H9 (cell line): ENCODE data around the gene SLC25A31. TPM values are rescaled to one million over a fixed set of nuclear protein-coding genes. Genes with fewer than 3 reads are reported as not detected.

Experiments used
- DNase-seq: peaks from one replicate; pipeline ENCODE4 v3.0.0-alpha.2; 2017
- H2AFZ ChIP-seq: one replicate; pipeline ENCODE4 v1.6.1; 2013; ENCODE audit warnings: mild to moderate bottlenecking, low read length, control low read depth, moderate library complexity
- H2AK5ac ChIP-seq: 2 replicates; pipeline ENCODE4 v1.6.1; 2013; ENCODE audit warnings: low read length, control low read depth, mixed read lengths; ENCODE audit not compliant: insufficient read length
- H2BK120ac ChIP-seq: one replicate; pipeline ENCODE4 v1.6.1; 2013; ENCODE audit warnings: low read depth, mild to moderate bottlenecking, low read length, control low read depth, inconsistent platforms; ENCODE audit not compliant: poor library complexity, severe bottlenecking
- H2BK12ac ChIP-seq: 2 replicates; pipeline ENCODE4 v1.6.1; 2013; ENCODE audit warnings: low read length, control low read depth, mixed read lengths, low read depth; ENCODE audit not compliant: insufficient read length
- H2BK15ac ChIP-seq: 2 replicates; pipeline ENCODE4 v1.6.1; 2013; ENCODE audit warnings: low read depth, low read length, control low read depth
- H2BK20ac ChIP-seq: one replicate; pipeline ENCODE4 v1.6.1; 2013; ENCODE audit warnings: low read depth, mild to moderate bottlenecking, low read length, control low read depth, inconsistent platforms; ENCODE audit not compliant: poor library complexity, severe bottlenecking
- H2BK5ac ChIP-seq: 2 replicates; pipeline ENCODE4 v1.6.1; 2013; ENCODE audit warnings: low read length, control low read depth, mixed read lengths; ENCODE audit not compliant: insufficient read length
- H3K14ac ChIP-seq: 2 replicates; pipeline ENCODE4 v1.6.1; 2013; ENCODE audit warnings: low read length, control low read depth; ENCODE audit not compliant: insufficient read depth
- H3K18ac ChIP-seq: 2 replicates; pipeline ENCODE4 v1.6.1; 2013; ENCODE audit warnings: low read depth, mild to moderate bottlenecking, mixed read lengths, low read length, control low read depth; ENCODE audit not compliant: insufficient read length
- H3K23ac ChIP-seq: 2 replicates; pipeline ENCODE4 v1.6.1; 2013; ENCODE audit warnings: low read length, control low read depth, mixed read lengths, low read depth; ENCODE audit not compliant: insufficient read length
- H3K23me2 ChIP-seq: 2 replicates; pipeline ENCODE4 v1.6.1; 2013; ENCODE audit warnings: low read depth, mild to moderate bottlenecking, mixed read lengths, low read length, control low read depth; ENCODE audit not compliant: insufficient read length, poor library complexity, severe bottlenecking
- H3K27ac ChIP-seq: 2 replicates; pipeline ENCODE4 v1.5.1; 2013; ENCODE audit warnings: low read length, control low read depth, mixed read lengths, low read depth; ENCODE audit not compliant: insufficient read length
- H3K27me3 ChIP-seq: 2 replicates; pipeline ENCODE4 v1.6.1; 2013; ENCODE audit warnings: low read length, control low read depth, inconsistent platforms; ENCODE audit not compliant: insufficient read depth
- H3K4ac ChIP-seq: 2 replicates; pipeline ENCODE4 v1.6.1; 2013; ENCODE audit warnings: low read depth, mild to moderate bottlenecking, control low read depth, inconsistent platforms, low read length, moderate library complexity
- H3K4me1 ChIP-seq: 2 replicates; pipeline ENCODE4 v1.6.1; 2013; ENCODE audit warnings: low read length, control low read depth, inconsistent platforms; ENCODE audit not compliant: insufficient read depth
- H3K4me2 ChIP-seq: 2 replicates; pipeline ENCODE4 v1.6.1; 2013; ENCODE audit warnings: low read length, control low read depth, mixed read lengths; ENCODE audit not compliant: insufficient read length, insufficient read depth
- H3K56ac ChIP-seq: 2 replicates; pipeline ENCODE4 v1.6.1; 2013; ENCODE audit warnings: low read depth, mild to moderate bottlenecking, mixed read lengths, low read length, control low read depth; ENCODE audit not compliant: insufficient read length
- H3K79me1 ChIP-seq: 2 replicates; pipeline ENCODE4 v1.6.1; 2013; ENCODE audit warnings: low read depth, mild to moderate bottlenecking, moderate library complexity, low read length, control low read depth, inconsistent platforms; ENCODE audit not compliant: insufficient read depth, poor library complexity, severe bottlenecking
- H3K79me2 ChIP-seq: 2 replicates; pipeline ENCODE4 v1.6.1; 2013; ENCODE audit warnings: low read length, control low read depth, inconsistent platforms; ENCODE audit not compliant: insufficient read depth
- H3K9ac ChIP-seq: 2 replicates; pipeline ENCODE4 v1.6.1; 2013; ENCODE audit warnings: low read length, control low read depth, mixed read lengths; ENCODE audit not compliant: insufficient read length; ENCODE audit errors: extremely low read depth
- H3K9me3 ChIP-seq: one replicate; pipeline ENCODE4 v1.6.1; 2013; ENCODE audit warnings: low read depth, low read length, inconsistent platforms; ENCODE audit not compliant: control insufficient read depth
- H3T11ph ChIP-seq: one replicate; pipeline ENCODE4 v1.6.1; 2013; ENCODE audit warnings: mild to moderate bottlenecking, low read length, control low read depth, inconsistent platforms
- H4K20me1 ChIP-seq: one replicate; pipeline ENCODE4 v1.6.1; 2013; ENCODE audit not compliant: control insufficient read depth, insufficient read length, insufficient read depth
- H4K5ac ChIP-seq: 2 replicates; pipeline ENCODE4 v1.6.1; 2013; ENCODE audit warnings: low read depth, mild to moderate bottlenecking, mixed read lengths, low read length, control low read depth; ENCODE audit not compliant: insufficient read length
- H4K8ac ChIP-seq: replicated peaks from 2 replicates; pipeline ENCODE4 v1.6.1; 2013; ENCODE audit warnings: low read length, control low read depth, mixed read lengths, low read depth; ENCODE audit not compliant: insufficient read length
- H4K91ac ChIP-seq: 2 replicates; pipeline ENCODE4 v1.6.1; 2013; ENCODE audit warnings: low read depth, mild to moderate bottlenecking, moderate library complexity, mixed read lengths, low read length, control low read depth; ENCODE audit not compliant: insufficient read length
- H3K27ac Mint-ChIP-seq, 3 experiments: 2 replicates in 2 of 3; 3 replicates in 1 of 3; pipeline ENCODE4 v1.8.0; 2020 to 2021; ENCODE audit warnings: mixed read lengths in 3 of 3, mild to moderate bottlenecking in 1 of 3, moderate library complexity in 1 of 3
- H3K27me3 Mint-ChIP-seq: 2 replicates; pipeline ENCODE4 v1.8.0; 2021; ENCODE audit warnings: low read depth, mild to moderate bottlenecking, moderate library complexity, mixed read lengths
- H3K36me3 Mint-ChIP-seq, 3 experiments: 2 replicates in 2 of 3; 3 replicates in 1 of 3; pipeline ENCODE4 v1.8.0; 2020 to 2021; ENCODE audit warnings: low read depth in 3 of 3, mixed read lengths in 3 of 3; ENCODE audit not compliant: insufficient read depth in 1 of 3
- H3K4me1 Mint-ChIP-seq, 2 experiments: 2 replicates each; pipeline ENCODE4 v1.8.0; 2020; ENCODE audit warnings: mixed read lengths in 2 of 2
- H3K4me3 Mint-ChIP-seq, 2 experiments: 2 replicates in 1 of 2; 3 replicates in 1 of 2; pipeline ENCODE4 v1.8.0; 2020 to 2021; ENCODE audit warnings: mild to moderate bottlenecking in 2 of 2, mixed read lengths in 2 of 2, moderate library complexity in 1 of 2
- H3K9me3 Mint-ChIP-seq, 2 experiments: 2 replicates in 1 of 2; 3 replicates in 1 of 2; pipeline ENCODE4 v1.8.0; 2020; ENCODE audit warnings: mild to moderate bottlenecking in 2 of 2, mixed read lengths in 2 of 2, moderate library complexity in 1 of 2
- CTCF ChIP-seq: fragments of 200-600 bp; sonication (generic); conservative IDR thresholded peaks from 3 replicates; pipeline ENCODE4 v1.8.0; 2021; ENCODE audit warnings: antibody characterized with exemption, mild to moderate bottlenecking
- WGBS: extraction: QIAGEN DNeasy Blood & Tissue Kit; methylation state at CpG from one replicate; pipeline ENCODE4 v1.1.7; 2013; ENCODE audit warnings: missing lambda C conversion rate, low lambda C conversion rate, mixed read lengths; ENCODE audit not compliant: insufficient read length; ENCODE audit errors: extremely low coverage; 5-methylcytosine and 5-hydroxymethylcytosine counted together
- total RNA-seq: library from RNA; stranded (reverse); gene quantifications from 2 replicates; pipeline ENCODE4 v1.2.1, GENCODE V29; 2021

Gene SLC25A31
- total RNA-seq, 1 experiment from 2014 or later, result not detected

DNA sequence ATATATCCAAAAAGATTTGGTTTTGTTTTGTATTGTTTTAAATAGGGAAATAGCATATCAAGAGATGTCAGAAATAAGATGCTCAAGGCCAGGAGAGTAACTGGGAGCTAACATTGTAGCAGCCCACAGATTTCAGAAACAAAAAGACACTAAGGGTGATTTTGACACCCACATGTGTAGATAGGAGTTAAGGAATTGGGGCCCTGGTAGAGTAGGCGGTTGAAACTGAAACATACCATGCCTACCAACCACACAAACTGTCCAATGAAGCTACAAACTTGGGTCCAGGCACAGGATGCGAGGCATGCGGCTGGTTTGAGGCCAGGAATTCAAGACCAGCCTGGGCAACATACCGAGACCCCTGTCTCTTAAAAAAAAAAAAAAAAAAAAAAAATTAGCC, 45.6 kb downstream of the SLC25A31 start:
- TF ChIP-seq CTCF, result no peak

More for the DNA sequence above, 45.6 kb downstream of the SLC25A31 start:
- H3K27ac ChIP-seq, result no peak overlapping the region
- H2AK5ac ChIP-seq, result no peak overlapping the region
- no peak overlapping the region for H3K4me2 ChIP-seq
- H3K14ac ChIP-seq, result no peak overlapping the region
- no peak overlapping the region for H2BK120ac ChIP-seq
- no peak overlapping the region for H3K9ac ChIP-seq
- H3K56ac ChIP-seq, result no peak overlapping the region
- no peak overlapping the region for H2AFZ ChIP-seq
- no peaks in the 10 kb centered on the region for H3K9me3 ChIP-seq
- H3K4me1 ChIP-seq, result no peaks in the 10 kb centered on the region
- H2BK5ac ChIP-seq, result no peak overlapping the region
- H3K27ac Mint-ChIP-seq, result no peak overlapping the region
- H4K91ac ChIP-seq, result no peak overlapping the region
- no peaks in the 10 kb centered on the region for H4K20me1 ChIP-seq
- no peak overlapping the region for H4K5ac ChIP-seq
- H3K79me2 ChIP-seq, result no peaks in the 10 kb centered on the region
- H2BK20ac ChIP-seq, result no peak overlapping the region
- 0 out of 5 replicates have a peak, but pooled peaks cover 0 to under 1% of the 10 kb centered on the region in 2 experiments for H3K9me3 Mint-ChIP-seq
- no peak overlapping the region for H3T11ph ChIP-seq
- peaks cover 11% of the 10 kb centered on the region for H3K27me3 Mint-ChIP-seq
- no peaks in the 10 kb centered on the region for H3K79me1 ChIP-seq
- WGBS, result no CpG with 5 or more reads among the region's 4 CpGs
- no peak overlapping the region for H3K18ac ChIP-seq
- H2BK12ac ChIP-seq, result no peak overlapping the region
- no peak overlapping the region for H3K4ac ChIP-seq
- H2BK15ac ChIP-seq, result no peak overlapping the region
- peaks cover 2% of the 10 kb centered on the region; the same call in 1 of the 2 replicates for H3K27me3 ChIP-seq
- no peak overlapping the region for H4K8ac ChIP-seq
- DNase-seq, result no peak
- H3K4me3 Mint-ChIP-seq, result no peak overlapping the region
- peaks cover 0 to under 1% (median 0%) of the 10 kb centered on the region in 3 experiments; a peak in 2 of 7 replicates for H3K36me3 Mint-ChIP-seq
- peaks cover 3 to 7% of the 10 kb centered on the region in 2 experiments; a peak in 3 of 4 replicates for H3K4me1 Mint-ChIP-seq
- H3K23ac ChIP-seq, result no peak overlapping the region
- no peaks in the 10 kb centered on the region for H3K23me2 ChIP-seq
